H1 (cell line): Measurements from ENCODE around the gene SNTG2. TPM values are rescaled to one million over a fixed set of nuclear protein-coding genes. Genes with fewer than 3 reads are reported as not detected.

Source experiments
- CTCF ChIA-PET: fragments of 300-600 bp; sonication (Branson Sonifier 250); formaldehyde crosslinking; loops from one replicate; lab custom pipeline; 2021; ENCODE audit not compliant: partially characterized antibody; lab: Charles Lee
- POLR2A ChIA-PET: fragments of 300-600 bp; sonication (Branson Sonifier 250); formaldehyde crosslinking; loops from one replicate; lab custom pipeline; 2021; ENCODE audit warnings: inconsistent platforms; ENCODE audit not compliant: partially characterized antibody; lab: Charles Lee
- DNase-seq, 2 experiments: peaks; one replicate each; pipeline versions ENCODE4 v3.0.0 to v3.0.0-alpha.2; 2010 to 2022; ENCODE audit warnings: low spot score in 2 of 2, low read depth in 1 of 2, mixed read lengths in 1 of 2
- FAIRE-seq: peaks from 2 replicates; lab custom pipeline; 2011; peaks lifted over from hg19 to GRCh38; lab: Jason Lieb, UNC
- H2AFZ ChIP-seq: 2 replicates; pipeline ENCODE4 v1.8.1; 2012; ENCODE audit warnings: low read length, inconsistent platforms
- H2AK5ac ChIP-seq: 2 replicates; pipeline ENCODE4 v1.6.1; 2013; ENCODE audit warnings: low read depth, low read length
- H2BK120ac ChIP-seq: replicated peaks from 2 replicates; pipeline ENCODE3; 2013; ENCODE audit warnings: low read depth, low read length, inconsistent platforms
- H2BK12ac ChIP-seq: 2 replicates; pipeline ENCODE4 v1.6.1; 2013; ENCODE audit warnings: low read depth, low read length
- H2BK15ac ChIP-seq: 2 replicates; pipeline ENCODE4 v1.6.1; 2013; ENCODE audit warnings: low read length
- H2BK20ac ChIP-seq: 2 replicates; pipeline ENCODE4 v1.6.1; 2013; ENCODE audit warnings: low read length
- H2BK5ac ChIP-seq: 2 replicates; pipeline ENCODE4 v1.6.1; 2013; ENCODE audit warnings: low read depth, low read length
- H3K14ac ChIP-seq: 2 replicates; pipeline ENCODE4 v1.6.1; 2013; ENCODE audit warnings: inconsistent platforms; ENCODE audit not compliant: insufficient read length
- H3K18ac ChIP-seq: 2 replicates; pipeline ENCODE4 v1.6.1; 2013; ENCODE audit warnings: low read length; ENCODE audit errors: extremely low read depth
- H3K23ac ChIP-seq: 2 replicates; pipeline ENCODE4 v1.6.1; 2013; ENCODE audit warnings: inconsistent platforms; ENCODE audit not compliant: insufficient read length
- H3K23me2 ChIP-seq: 2 replicates; pipeline ENCODE4 v1.6.1; 2013; ENCODE audit warnings: low read depth, low read length
- H3K27ac ChIP-seq: 2 replicates; pipeline ENCODE4 v1.6.1; 2011; ENCODE audit warnings: low read depth, low read length, inconsistent platforms
- H3K27me3 ChIP-seq, 4 experiments: replicated peaks in 1 of 4; 1 replicate in 1 of 4; 2 replicates in 3 of 4; pipeline versions ENCODE4 v1.6.1 to v1.8.1; 2011 to 2013; ENCODE audit warnings: low read length in 3 of 4, mild to moderate bottlenecking in 3 of 4, inconsistent platforms in 2 of 4, mixed read lengths in 2 of 4, moderate library complexity in 1 of 4; ENCODE audit not compliant: control insufficient read depth in 3 of 4, insufficient read depth in 3 of 4; ENCODE audit errors: extremely low read depth in 1 of 4
- H3K36me3 ChIP-seq, 4 experiments: 2 replicates each; pipeline versions ENCODE4 v1.6.1 to v1.8.1; 2011 to 2013; ENCODE audit warnings: mild to moderate bottlenecking in 4 of 4, low read length in 3 of 4, moderate library complexity in 2 of 4, control low read depth in 1 of 4, inconsistent platforms in 1 of 4; ENCODE audit not compliant: insufficient read depth in 4 of 4, control insufficient read depth in 2 of 4
- H3K4ac ChIP-seq: replicated peaks from 2 replicates; pipeline ENCODE3; 2013; ENCODE audit warnings: low read length, low read depth, mixed read lengths, inconsistent platforms; ENCODE audit not compliant: insufficient read length
- H3K4me1 ChIP-seq, 4 experiments: replicated peaks in 1 of 4; 1 replicate in 1 of 4; 2 replicates in 3 of 4; pipeline versions ENCODE4 v1.6.1 to v1.8.1; 2011 to 2013; ENCODE audit warnings: low read length in 3 of 4, inconsistent platforms in 2 of 4, mixed read lengths in 1 of 4; ENCODE audit not compliant: insufficient read depth in 4 of 4, control insufficient read depth in 3 of 4
- H3K4me2 ChIP-seq, 2 experiments: 2 replicates each; pipeline versions ENCODE4 v1.6.1 to v1.8.1; 2011 to 2013; ENCODE audit warnings: low read depth in 2 of 2, low read length in 2 of 2, control low read depth in 1 of 2, inconsistent platforms in 1 of 2, mild to moderate bottlenecking in 1 of 2; ENCODE audit not compliant: insufficient read depth in 1 of 2
- H3K4me3 ChIP-seq, 4 experiments: fragments of 200-600, 300-600 bp in 1 of 4; sonication (generic), shearing (Covaris generic), sonication (Bioruptor Twin) in 1 of 4; 2 replicates each; pipeline versions ENCODE4 v1.5.1 to v1.8.1; 2011 to 2016; ENCODE audit warnings: low read length in 4 of 4, low read depth in 3 of 4, control low read depth in 2 of 4, inconsistent platforms in 2 of 4, mild to moderate bottlenecking in 2 of 4, mixed read lengths in 1 of 4, moderate library complexity in 1 of 4; ENCODE audit not compliant: insufficient read depth in 2 of 4; ENCODE audit errors: extremely low read depth in 1 of 4
- H3K56ac ChIP-seq: replicated peaks from 2 replicates; pipeline ENCODE3; 2013; ENCODE audit warnings: low read depth, mild to moderate bottlenecking, mixed read lengths, low read length, inconsistent platforms; ENCODE audit not compliant: insufficient read length
- H3K79me1 ChIP-seq: 2 replicates; pipeline ENCODE4 v1.6.1; 2013; ENCODE audit warnings: low read depth, low read length, control low read depth
- H3K79me2 ChIP-seq, 2 experiments: 2 replicates each; pipeline versions ENCODE4 v1.6.1 to v1.8.1; 2012 to 2013; ENCODE audit warnings: low read length in 2 of 2, mild to moderate bottlenecking in 2 of 2, inconsistent platforms in 1 of 2; ENCODE audit not compliant: insufficient read depth in 2 of 2, control insufficient read depth in 1 of 2
- H3K9ac ChIP-seq, 4 experiments: replicated peaks in 1 of 4; 1 replicate in 1 of 4; 2 replicates in 3 of 4; pipeline versions ENCODE4 v1.6.1 to v1.8.1; 2011 to 2013; ENCODE audit warnings: low read depth in 3 of 4, low read length in 3 of 4, control low read depth in 2 of 4, mild to moderate bottlenecking in 2 of 4, moderate library complexity in 2 of 4, inconsistent platforms in 1 of 4; ENCODE audit errors: extremely low read depth in 1 of 4
- H3K9me3 ChIP-seq, 2 experiments: 2 replicates each; pipeline versions ENCODE4 v1.6.1 to v1.8.1; 2012 to 2013; ENCODE audit warnings: mild to moderate bottlenecking in 2 of 2, moderate library complexity in 2 of 2, control low read depth in 1 of 2, inconsistent platforms in 1 of 2, low read depth in 1 of 2, low read length in 1 of 2, mixed read lengths in 1 of 2; ENCODE audit not compliant: insufficient read depth in 2 of 2
- H4K20me1 ChIP-seq, 2 experiments: replicated peaks in 1 of 2; 2 replicates each; pipeline versions ENCODE3 to v1.8.1; 2011 to 2013; ENCODE audit warnings: inconsistent platforms in 2 of 2, low read length in 2 of 2, mild to moderate bottlenecking in 1 of 2; ENCODE audit not compliant: insufficient read depth in 2 of 2, control insufficient read depth in 1 of 2
- H4K5ac ChIP-seq: 2 replicates; pipeline ENCODE4 v1.6.1; 2013; ENCODE audit warnings: low read length, low read depth, mixed read lengths, inconsistent platforms; ENCODE audit not compliant: insufficient read length
- H4K8ac ChIP-seq: 2 replicates; pipeline ENCODE4 v1.8.0; 2013; ENCODE audit warnings: mild to moderate bottlenecking, moderate library complexity, low read length, inconsistent platforms; ENCODE audit not compliant: insufficient read depth; ENCODE audit errors: extremely low read depth
- H4K91ac ChIP-seq: replicated peaks from 2 replicates; pipeline ENCODE3; 2013; ENCODE audit warnings: low read length, mixed read lengths, inconsistent platforms; ENCODE audit not compliant: insufficient read length
- BACH1 ChIP-seq: IDR thresholded peaks from 2 replicates; pipeline ENCODE4 v1.6.1; 2012; ENCODE audit warnings: low read length, improper control_type of control experiment
- BCL11A ChIP-seq, 2 experiments: IDR thresholded peaks; one replicate each; pipeline ENCODE4 v1.6.1; 2011; ENCODE audit warnings: low read depth in 2 of 2, low read length in 2 of 2, mild to moderate bottlenecking in 2 of 2
- BRCA1 ChIP-seq: IDR thresholded peaks from 2 replicates; pipeline ENCODE4 v1.6.1; 2012; ENCODE audit warnings: low read depth, low read length, improper control_type of control experiment
- CEBPB ChIP-seq: IDR thresholded peaks from 2 replicates; pipeline ENCODE4 v1.6.1; 2012; ENCODE audit warnings: low read depth, low read length
- CTBP2 ChIP-seq: IDR thresholded peaks from 2 replicates; pipeline ENCODE4 v1.7.0; 2011; ENCODE audit warnings: borderline replicate concordance, mild to moderate bottlenecking, moderate library complexity, mixed read lengths, low read length; ENCODE audit not compliant: insufficient read depth, insufficient read length
- EZH2 ChIP-seq: fragments of 200-600 bp; sonication (generic); IDR thresholded peaks from 2 replicates; pipeline ENCODE4 v1.7.1; 2012; ENCODE audit warnings: low read depth, mild to moderate bottlenecking, moderate library complexity, low read length, inconsistent platforms; ENCODE audit not compliant: severe bottlenecking
- HDAC6 ChIP-seq: IDR thresholded peaks from one replicate; pipeline ENCODE4 v1.7.1; 2012; ENCODE audit warnings: low read depth, mild to moderate bottlenecking, inconsistent platforms, low read length, moderate library complexity
- NANOG ChIP-seq: IDR thresholded peaks from 2 replicates; pipeline ENCODE4 v1.6.1; 2011; ENCODE audit warnings: low read length, low read depth, mild to moderate bottlenecking, inconsistent platforms; ENCODE audit not compliant: insufficient read depth, poor library complexity, severe bottlenecking
- POU5F1 ChIP-seq: IDR thresholded peaks from 2 replicates; pipeline ENCODE4 v1.6.1; 2011; ENCODE audit warnings: low read depth, mild to moderate bottlenecking, low read length, moderate library complexity
- RBBP5 ChIP-seq: IDR thresholded peaks from 2 replicates; pipeline ENCODE4 v1.7.1; 2012; ENCODE audit warnings: low read depth, mild to moderate bottlenecking, inconsistent platforms, low read length, moderate library complexity, borderline replicate concordance
- RFX5 ChIP-seq: IDR thresholded peaks from 2 replicates; pipeline ENCODE4 v1.6.1; 2011; ENCODE audit warnings: low read depth, low read length, improper control_type of control experiment, borderline replicate concordance
- RXRA ChIP-seq: IDR thresholded peaks from 2 replicates; pipeline ENCODE4 v1.6.1; 2011; ENCODE audit warnings: low read depth, mild to moderate bottlenecking, low read length, moderate library complexity; ENCODE audit not compliant: insufficient read depth
- SP2 ChIP-seq: IDR thresholded peaks from 2 replicates; pipeline ENCODE4 v1.6.1; 2012; ENCODE audit warnings: mild to moderate bottlenecking, low read length, inconsistent platforms
- SRF ChIP-seq: IDR thresholded peaks from 2 replicates; pipeline ENCODE4 v1.6.1; 2011; ENCODE audit warnings: mild to moderate bottlenecking, low read depth, low read length, moderate library complexity
- TAF1 ChIP-seq: IDR thresholded peaks from 2 replicates; pipeline ENCODE4 v1.6.1; 2011; ENCODE audit warnings: mild to moderate bottlenecking, low read depth, low read length
- WGBS, 2 experiments: shearing (Covaris generic) in 1 of 2; methylation state at CpG; one replicate each; pipeline versions ENCODE4 v1.1.6 to v1.1.7; 2013 to 2015; ENCODE audit warnings: low lambda C conversion rate in 2 of 2, mixed read lengths in 2 of 2, inconsistent platforms in 1 of 2, low coverage in 1 of 2, missing lambda C conversion rate in 1 of 2; ENCODE audit not compliant: insufficient replicate concordance in 2 of 2, insufficient coverage in 1 of 2, insufficient read length in 1 of 2; ENCODE audit errors: extremely low coverage in 1 of 2, missing lambda C conversion rate in 1 of 2; 5-methylcytosine and 5-hydroxymethylcytosine counted together
- polyA plus RNA-seq, 7 experiments: library from polyadenylated mRNA; depleted of rRNA in 3 of 7; stranded (reverse) in 5 of 7; unstranded in 2 of 7; fragments of >200 nt in 5 of 7; fragments of 200-250 nt in 2 of 7; gene quantifications; 1 replicate in 5 of 7; 2 replicates in 1 of 7; 4 replicates in 1 of 7; pipeline versions ENCODE4 v1.2.1 to v1.2.3, GENCODE V29; 2011 to 2013; ENCODE audit warnings: missing spikeins in 2 of 7, mixed read lengths in 2 of 7
- total RNA-seq: library from RNA; stranded (reverse); fragmentation: NEBNext Ultra II Directional; extraction: Animal tissue kit (Norgen Biotek cat#: 25700); gene quantifications from 2 replicates; pipeline ENCODE4 v1.2.1, GENCODE V29; 2021

Gene SNTG2
- total and polyA plus RNA-seq, 2 of the 8 experiments (the other 6 are each of a cell fraction or from before 2014, with no cell fraction given) = 6.6 to 18.1 TPM

DNA sequence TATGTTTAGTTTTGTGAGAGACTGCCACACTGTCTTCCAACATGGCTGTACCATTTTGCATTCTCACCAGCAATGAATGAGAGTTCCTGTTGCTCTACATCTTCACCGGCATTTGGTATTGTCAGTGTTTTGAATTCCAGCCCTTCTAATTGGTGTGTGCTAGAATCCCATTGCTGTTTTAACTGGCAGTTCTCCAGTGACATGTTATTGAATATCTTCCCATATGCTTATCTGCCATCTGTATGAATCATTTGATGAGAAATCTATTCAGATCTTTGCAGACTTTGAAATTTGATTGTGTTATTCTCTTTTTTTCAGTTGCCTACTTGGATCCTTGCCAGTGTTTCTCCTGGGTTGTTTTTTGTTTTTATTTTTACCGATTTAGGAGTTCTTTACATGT, 99.0 kb downstream of the SNTG2 start:
- FAIRE-seq = no peak
- POLR2A ChIA-PET = no interaction called here
- no peak overlapping the region for H3K18ac ChIP-seq
- no peaks in the 10 kb centered on the region for H3K23me2 ChIP-seq
- H2BK120ac ChIP-seq = no peak overlapping the region
- 91% methylated on average over 2 of the region's 2 CpGs; no CpG with 5 or more reads in 1 of the 2 experiments for WGBS, 2 experiments
- no peak overlapping the region for H4K8ac ChIP-seq
- no peak overlapping the region for H3K9ac ChIP-seq
- TF ChIP-seq RBBP5 (no peak), CTBP2 (no peak), SP2 (no peak), TAF1 (no peak), RXRA (no peak), BCL11A (IDR thresholded peaks at IDR 0.05; ENCODE audit: low read depth in 2 of 2, low read length in 2 of 2) (no peak), BACH1 (no peak), NANOG (no peak), BRCA1 (no peak), POU5F1 (no peak), SRF (no peak), RFX5 (no peak), HDAC6 (no peak), CEBPB (no peak), EZH2 (no peak)
- TF ChIP-seq, all 59 proteins: peak for 0
- no peak for DNase-seq
- Histone ChIP-seq H4K91ac (no peak overlapping the region), H2BK12ac (no peak overlapping the region), H3K4ac (no peak overlapping the region), H3K4me1 (peaks cover 0 to 6% (median 6%) of the 10 kb centered on the region in 4 experiments; a peak in 6 of 7 replicates), H3K36me3 (peaks cover 0 to 6% (median 3%) of the 10 kb centered on the region in 4 experiments; a peak in 1 of 8 replicates), H4K20me1 (peaks cover 0 to 6% of the 10 kb centered on the region in 2 experiments), H2BK15ac (no peak overlapping the region), H3K4me2 (no peak overlapping the region), H3K56ac (no peak overlapping the region), H3K27ac (no peak overlapping the region), H3K79me2 (peaks cover 0 to 68% of the 10 kb centered on the region in 2 experiments; a peak in 2 of 4 replicates), H3K4me3 (no peak overlapping the region), H2BK20ac (no peak overlapping the region), H2AK5ac (no peak overlapping the region), H3K9me3 (peaks cover 11 to 18% of the 10 kb centered on the region in 2 experiments; a peak in 3 of 4 replicates), H4K5ac (no peak overlapping the region), H2AFZ (no peak overlapping the region), H2BK5ac (no peak overlapping the region), H3K27me3 (0 out of 7 replicates have a peak, but pooled peaks cover 0 to 3% (median 0%) of the 10 kb centered on the region in 4 experiments), H3K79me1 (peaks cover 2% of the 10 kb centered on the region; the same call in 1 of the 2 replicates), H3K14ac (no peak overlapping the region), H3K23ac (no peak overlapping the region)
- CTCF ChIA-PET = interaction anchor here (0.7 to 1.6 kb wide), 3 partner anchors 11 to 49 kb away, joined by 3 read pairs; no protein-coding TSS in a partner anchor
